Measurements from ENCODE around the gene HIPK1. TPM values are rescaled to one million over a fixed set of nuclear protein-coding genes. Genes with fewer than 3 reads are reported as not detected.

The HIPK1 gene
- polyA plus RNA-seq, 1 donor, result 27.3 TPM

DNA sequence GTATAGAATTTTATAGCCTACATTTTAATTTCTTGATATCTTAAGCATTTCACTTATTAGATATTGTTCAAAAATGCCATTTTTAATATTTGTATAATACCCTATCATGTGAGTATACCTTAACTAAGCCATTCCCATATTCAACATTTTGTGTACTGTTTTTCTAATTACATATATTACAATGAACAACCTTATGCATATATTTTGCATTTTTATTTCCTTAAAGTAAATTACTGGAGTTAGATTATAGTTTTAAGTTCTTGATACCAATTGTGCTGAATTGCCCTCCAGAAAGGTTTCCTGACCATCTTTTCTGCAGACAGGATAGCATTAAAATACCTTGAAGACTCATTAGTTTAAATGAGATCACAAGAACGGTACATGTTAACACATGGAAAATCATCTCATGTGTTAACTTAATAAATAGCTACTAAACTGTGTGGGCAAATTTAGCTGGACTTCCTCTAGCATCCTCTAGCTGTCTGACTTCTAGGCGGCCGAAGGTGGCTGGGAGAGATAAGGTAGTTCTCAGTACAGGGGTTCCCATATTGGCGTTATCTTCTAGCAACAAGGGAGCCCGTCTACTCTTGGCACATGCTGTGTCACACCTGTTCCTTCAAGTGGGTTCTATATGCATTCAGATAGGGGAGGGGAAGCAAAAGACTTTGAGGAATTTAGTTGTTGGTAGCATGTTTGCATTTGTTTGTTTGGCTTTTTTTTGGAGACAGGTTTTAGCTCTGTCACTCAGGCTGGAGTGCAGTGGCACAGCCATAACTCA lies 15.0 kb upstream of the HIPK1 start:
- no peak for DNase-seq

DNA sequence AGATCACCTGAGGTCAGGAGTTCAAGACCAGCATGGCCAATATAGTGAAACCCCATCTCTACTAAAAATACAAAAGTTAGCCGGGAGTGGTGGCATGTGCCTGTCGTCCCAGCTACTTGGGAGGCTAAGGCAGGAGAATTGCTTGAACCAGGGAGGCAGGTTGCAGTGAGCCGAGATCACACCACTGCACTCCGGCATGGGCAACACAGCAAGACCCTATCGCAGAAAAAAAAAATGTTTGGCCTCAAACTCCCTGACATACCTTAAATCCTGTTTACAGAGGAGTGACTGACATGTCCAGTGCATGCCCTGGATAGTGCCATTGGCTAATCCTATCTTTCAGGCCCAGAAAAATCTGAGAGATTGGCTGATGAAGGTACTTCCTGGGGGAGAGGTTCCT lies 12.2 kb upstream of the HIPK1 start:
- DNase-seq, result no peak

DNA sequence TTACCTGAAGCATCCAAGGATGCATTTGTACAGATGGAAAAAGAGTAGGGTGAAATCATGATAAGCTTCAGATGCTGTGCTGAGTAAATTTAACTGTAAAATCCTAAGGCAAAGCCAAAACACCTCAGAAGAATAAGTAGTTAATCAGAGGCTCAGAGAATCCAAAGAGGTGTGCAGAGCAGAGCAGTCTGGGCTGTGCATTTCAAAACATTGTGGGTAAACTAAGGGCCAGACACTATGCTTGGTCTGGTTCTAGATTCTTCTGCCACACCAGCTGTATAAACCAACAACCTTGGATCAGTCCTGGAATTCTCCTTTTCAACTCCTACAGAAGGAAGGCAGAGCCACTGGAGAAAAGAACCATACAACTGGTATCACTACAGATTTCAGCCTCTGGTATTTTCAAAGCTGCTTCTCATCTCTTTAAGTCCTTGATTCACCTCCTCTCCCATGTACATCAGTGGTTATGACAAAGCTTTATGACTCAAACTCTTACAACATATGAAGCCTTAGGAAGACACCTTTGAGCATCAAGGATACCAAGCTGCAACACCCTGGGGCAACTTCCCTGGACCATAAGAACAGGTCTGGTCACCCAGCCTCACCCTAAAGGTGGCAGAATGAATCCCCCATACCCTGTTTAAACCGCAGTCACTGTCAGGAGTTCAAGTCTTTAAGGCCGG lies 11.6 kb upstream of the HIPK1 start:
- no peak for DNase-seq

DNA sequence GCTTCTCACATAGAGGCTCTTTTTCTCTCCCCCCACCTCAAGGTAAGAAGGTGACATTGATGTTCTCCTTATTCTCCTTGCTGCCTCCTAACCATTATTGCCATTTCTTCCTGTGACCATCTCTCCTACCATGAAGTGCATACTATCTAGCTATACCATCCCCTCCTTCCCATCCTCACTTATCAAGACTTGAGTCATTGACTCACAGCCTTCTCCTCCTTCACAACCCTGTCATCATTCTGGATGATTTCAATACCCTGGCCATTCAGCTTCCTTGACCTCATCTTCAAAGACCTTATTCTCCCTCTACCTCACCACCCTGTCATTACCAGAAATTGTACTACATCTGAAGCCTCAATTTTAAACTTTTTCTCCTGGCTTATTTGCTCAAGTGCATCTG lies 10.9 kb upstream of the HIPK1 start:
- DNase-seq, result no peak

DNA sequence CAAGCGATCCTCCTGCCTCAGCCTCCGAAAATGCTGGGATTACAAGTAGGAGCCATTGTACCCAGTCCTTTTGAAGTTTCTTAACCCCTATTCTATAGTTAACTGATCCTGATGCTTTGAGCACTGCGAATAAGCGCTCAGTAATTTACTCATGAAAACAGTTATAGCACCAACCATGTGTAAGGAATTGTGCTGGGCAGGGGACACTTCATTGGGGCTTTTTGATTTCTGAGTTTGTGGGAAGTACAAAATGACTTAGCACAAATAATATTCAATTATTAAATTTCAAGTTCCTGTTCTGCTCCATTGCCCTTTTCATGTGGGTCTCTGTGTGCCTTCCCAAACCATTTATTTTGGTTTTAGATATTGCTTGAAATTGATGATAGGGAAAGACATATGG lies 6.2 kb upstream of the HIPK1 start:
- no peak for DNase-seq

DNA sequence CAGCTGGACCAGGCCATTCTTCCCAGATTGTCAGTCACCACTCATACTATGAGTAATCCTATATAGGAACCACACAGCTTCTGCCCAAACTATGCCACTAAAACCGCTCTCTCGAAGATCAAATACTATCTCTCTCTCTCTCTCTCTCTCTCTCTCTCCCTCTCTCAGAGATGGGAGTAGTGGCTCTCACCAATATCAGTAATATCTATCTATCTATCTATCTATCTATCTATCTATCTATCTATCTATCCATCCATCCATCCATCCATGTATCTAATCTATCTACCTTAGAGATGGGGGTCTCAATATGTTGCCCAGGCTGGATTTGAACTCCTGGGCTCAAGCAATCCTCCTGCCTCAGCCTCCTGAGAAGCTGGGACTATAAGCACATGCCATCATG lies 4.7 kb upstream of the HIPK1 start:
- DNase-seq, result no peak

DNA sequence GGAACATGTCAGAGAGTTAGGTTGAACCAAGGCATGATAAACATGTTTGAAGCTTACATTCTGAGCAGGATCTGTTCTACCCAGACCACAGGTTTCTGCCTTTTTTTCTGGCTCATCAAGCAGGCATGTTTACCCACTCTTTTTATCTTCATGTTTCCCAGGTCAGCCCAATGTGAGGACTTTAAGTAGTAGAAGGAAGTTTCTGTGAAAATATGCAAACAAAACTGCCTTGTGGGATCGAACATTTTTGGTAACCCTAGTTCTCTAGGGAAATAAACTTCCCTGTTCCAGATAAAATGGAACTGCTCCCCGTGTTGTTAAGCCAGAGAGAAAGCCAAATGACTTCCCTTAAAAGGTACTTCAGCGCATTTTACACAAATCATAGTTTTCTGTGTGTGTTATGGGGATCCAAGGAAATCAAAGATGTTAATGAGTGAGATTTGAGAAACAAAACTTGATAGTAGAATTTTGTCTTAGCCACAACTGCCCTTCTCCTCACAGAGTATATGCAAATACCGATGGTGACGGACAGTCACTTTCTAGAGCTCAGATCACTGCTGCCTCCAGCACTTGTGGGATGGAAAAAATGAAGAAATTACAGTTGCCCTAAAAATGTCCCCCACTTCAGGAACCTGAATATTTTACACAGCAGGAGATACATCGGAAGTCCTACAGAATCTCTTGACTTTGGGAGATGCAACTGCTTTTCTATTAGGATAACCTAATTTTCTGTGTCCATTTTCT lies 765 bp upstream of the HIPK1 start:
- peak; percentile 34 for DNase-seq

DNA sequence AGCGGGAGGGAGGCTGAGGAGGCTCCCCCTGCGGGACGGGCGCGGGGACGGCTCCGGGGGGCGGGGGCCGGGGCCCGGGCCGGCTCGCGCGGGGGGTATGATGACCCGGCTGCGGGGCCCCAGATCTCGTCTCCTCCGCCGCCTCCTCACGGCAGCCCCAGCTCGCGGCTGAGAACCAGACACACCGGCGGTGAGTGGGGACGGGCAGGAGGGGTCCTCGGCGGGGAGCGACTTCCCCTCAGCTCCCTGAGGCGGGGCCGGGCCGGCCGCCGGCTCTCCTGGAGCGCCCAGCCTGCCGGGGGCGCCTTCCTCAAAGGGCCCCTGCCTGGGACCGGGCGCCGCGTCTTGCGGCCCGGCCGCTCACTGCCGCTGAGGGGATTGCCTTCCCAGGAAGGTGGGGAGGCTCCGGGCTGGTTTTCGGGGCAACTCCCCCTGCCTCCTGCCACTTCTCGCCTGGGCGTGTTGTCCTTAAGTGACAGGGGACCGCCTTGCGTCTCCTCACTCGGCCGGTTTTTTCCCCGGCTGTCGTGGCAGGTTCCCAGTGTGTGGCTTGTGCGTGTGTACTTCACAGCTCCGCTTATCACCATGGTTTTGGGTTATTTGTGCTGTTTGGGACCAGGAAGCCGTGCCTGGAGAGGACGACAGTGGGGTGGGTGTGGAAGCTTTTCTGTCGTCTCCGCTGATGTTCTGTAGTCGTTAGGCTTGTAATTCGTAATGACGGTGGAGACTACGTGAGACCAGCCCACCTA lies 800 bp downstream of the HIPK1 start:
- DNase-seq, result peak; percentile 43

DNA sequence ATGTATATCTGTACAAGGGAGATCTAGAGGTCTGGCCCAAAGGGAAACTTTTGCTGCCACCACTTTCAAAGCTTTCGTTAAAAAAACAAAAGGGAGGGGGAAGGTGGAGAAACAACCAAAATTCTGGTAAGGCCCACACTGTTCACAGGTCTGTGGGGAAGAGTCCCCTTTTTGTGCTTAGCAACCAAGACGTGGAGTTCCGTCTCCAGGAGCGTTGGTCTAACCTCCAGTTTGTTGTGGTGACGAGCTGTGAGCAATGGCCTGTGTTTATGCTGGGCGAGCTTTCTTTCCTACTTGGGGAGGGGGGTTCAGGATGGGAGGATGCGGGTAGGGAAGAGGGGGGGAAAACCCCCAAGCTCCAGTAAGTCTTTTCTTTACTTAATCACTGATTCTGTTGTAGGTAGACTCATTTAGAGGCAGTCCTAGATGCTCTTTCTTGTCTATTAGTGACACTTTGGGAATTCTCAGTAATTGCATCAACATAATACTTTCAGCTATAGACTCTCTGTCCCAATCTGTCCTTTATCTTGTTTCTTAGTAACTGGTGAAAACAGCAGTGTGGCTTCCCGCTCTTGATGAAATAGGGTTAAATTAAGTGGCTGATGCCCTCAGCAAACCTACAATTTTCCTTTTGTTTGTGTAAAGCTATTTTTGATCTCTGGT lies 1.5 kb downstream of the HIPK1 start:
- peak; percentile 26 for DNase-seq

DNA sequence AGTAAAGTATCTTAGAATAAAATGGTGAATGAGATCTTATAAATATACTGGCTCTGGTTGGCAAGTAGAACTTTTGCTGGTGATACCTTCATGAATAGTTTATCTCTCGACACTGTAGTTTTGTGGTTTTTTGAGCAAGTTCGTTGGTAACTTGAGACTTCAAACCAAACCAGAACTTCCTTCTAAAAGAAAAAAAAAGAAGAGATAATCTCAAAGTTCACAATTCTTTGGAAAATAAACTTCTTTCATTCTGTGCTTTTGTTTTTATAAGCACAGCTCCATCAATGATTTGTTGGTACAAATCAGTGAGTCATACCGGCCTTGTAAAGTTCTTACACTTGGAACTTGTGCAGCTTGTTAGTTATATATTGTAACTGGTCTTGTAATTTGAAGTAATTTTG lies 2.3 kb downstream of the HIPK1 start:
- DNase-seq, result no peak

DNA sequence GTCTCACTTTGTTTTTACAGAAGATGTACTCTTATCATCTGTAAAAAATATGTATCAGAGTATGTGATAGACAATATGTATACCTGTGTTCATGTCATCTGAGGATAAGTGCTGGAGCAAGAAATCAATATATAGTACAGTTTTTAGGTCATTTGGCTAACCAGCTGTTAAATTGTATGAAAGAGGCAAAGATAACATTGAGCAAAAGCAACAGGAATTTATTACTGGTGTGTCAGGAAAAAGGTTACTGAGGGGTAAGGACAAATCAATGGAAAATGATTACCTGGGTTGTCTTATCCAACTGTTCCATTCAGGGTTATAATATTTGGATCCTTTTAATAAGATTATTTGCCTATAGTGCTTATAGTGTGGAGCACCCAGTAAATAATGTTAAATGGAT lies 4.9 kb downstream of the HIPK1 start:
- DNase-seq, result no peak

DNA sequence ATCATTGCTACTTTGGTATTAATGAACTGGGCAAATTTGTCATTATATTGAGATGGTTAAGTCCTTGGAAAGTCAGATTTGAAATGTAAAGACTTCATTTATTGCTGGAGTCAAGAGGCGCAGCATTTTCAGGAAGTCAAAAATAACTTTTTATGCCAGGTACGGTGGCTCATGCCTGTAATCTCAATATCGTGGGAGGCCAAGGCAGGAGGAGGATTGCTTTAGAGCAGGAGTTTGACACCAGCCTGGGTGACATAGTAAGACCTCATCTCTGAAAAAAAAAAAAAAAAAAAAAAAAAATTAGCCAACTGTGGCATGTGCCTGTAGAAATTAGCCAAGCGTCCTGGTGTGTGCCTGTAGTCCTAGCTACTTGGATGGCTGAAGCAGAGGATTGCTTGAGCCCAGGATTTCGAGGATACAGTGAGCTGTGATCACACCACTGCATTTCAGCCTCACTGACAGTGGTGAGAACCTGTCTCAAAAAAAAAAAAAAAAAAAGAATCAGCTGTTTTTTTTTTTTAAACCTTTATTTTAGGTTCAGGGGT lies 5.5 kb downstream of the HIPK1 start:
- DNase-seq, result no peak

DNA sequence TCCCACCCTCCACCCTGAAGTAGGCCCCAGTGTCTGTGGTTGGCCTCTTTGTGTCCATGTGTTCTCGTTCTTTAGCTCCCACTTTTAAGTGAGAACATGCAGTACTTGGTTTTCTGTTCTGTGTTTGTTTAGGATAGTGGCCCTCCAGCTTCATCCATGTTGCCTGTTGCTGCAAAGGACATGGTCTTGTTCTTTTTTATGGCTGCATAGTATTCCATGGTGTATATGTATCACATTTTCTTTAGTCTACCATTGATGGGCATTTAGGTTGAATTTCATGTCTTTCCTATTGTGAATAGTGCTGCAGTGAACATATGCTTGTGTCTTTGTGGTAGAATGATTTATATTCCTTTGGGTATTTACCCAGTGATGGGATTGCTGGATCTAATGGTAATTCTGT lies 6.1 kb downstream of the HIPK1 start:
- no peak for DNase-seq

DNA sequence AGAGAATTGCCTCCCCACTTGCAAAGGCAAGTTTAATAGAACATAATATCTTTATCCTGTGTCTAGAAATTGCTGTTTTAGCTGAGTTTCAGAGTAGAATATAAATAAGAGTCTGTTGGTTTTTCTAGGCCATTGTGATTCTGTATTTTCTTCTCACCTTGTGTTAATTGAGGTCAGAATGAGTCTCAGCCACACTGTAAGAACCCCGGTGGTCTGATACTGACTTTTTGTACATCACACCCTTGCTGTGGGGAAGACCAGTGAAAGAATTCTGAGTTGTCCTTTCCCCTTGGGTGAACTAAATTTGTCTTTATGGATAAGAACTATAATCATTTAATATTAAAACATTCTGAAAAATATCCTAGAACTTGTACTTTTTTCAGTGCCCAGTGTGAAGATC lies 6.8 kb downstream of the HIPK1 start:
- no peak for DNase-seq

DNA sequence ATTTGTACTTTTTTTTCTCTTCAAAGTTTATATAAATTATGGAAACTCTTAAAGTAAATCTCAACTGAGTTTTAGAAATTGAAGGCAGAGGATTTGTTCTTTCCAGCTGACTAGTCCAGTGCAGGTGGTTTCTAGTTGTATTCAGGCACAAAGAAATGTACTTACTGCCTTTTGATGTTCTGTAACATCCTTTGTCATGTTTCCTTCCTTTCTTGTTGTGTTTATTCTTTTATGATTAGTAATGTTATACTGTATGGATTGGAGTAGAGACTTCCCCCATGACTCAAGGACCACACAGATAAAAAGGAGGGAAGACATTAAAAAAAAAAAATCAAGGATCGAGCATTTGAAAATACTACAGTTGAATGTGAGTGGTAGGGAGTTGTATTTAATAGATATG lies 8.0 kb downstream of the HIPK1 start:
- no peak for DNase-seq

DNA sequence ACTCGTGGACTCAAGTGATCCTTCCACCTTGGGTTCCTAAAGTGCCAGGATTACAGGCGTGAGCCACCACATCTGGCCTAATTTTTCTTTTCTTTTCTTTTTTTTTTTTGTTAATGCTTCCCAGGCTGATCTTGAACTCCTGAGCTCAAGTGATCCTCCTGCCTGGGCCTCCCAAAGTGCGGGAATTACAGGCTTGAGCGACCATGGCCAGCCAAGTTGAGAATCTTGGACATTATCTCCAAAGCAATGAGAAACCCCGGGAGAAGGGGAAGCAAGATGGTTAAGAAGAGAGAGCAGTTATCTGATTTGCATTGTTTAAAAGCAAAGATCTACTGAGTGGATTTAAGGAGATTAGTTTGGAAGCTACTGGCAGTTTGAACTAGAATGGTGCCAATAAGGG lies 9.1 kb downstream of the HIPK1 start:
- no peak for DNase-seq

DNA sequence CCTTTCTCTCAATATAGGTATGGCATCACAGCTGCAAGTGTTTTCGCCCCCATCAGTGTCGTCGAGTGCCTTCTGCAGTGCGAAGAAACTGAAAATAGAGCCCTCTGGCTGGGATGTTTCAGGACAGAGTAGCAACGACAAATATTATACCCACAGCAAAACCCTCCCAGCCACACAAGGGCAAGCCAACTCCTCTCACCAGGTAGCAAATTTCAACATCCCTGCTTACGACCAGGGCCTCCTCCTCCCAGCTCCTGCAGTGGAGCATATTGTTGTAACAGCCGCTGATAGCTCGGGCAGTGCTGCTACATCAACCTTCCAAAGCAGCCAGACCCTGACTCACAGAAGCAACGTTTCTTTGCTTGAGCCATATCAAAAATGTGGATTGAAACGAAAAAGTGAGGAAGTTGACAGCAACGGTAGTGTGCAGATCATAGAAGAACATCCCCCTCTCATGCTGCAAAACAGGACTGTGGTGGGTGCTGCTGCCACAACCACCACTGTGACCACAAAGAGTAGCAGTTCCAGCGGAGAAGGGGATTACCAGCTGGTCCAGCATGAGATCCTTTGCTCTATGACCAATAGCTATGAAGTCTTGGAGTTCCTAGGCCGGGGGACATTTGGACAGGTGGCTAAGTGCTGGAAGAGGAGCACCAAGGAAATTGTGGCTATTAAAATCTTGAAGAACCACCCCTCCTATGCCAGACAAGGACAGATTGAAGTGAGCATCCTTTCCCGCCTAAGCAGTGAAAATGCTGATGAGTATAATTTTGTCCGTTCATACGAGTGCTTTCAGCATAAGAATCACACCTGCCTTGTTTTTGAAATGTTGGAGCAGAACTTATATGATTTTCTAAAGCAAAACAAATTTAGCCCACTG lies 11.5 kb downstream of the HIPK1 start:
- DNase-seq, result no peak

DNA sequence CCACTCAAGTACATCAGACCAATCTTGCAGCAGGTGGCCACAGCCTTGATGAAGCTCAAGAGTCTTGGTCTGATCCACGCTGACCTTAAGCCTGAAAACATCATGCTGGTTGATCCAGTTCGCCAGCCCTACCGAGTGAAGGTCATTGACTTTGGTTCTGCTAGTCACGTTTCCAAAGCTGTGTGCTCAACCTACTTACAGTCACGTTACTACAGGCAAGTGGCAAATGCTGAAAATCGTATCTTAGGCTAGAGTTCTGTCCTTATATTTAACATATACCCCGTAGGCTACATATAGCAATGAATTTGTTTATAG lies 12.1 kb downstream of the HIPK1 start:
- DNase-seq, result no peak

DNA sequence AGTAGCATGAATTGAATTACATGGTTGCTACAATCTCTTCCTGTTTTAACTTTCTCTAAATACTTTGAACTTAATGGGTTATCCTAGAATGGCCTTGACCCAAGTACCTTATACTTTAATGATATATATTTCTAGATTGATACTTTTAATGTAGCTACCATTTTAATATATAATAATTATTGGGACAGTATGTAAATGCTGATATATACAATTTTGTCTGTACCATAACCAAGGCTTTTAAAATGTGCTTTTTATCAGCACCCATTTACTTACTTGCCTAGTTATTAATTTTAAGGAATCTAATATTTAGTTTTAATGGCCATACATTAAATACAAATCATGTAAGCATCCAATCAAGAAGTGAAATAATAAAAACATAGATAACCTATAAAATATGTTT lies 13.4 kb downstream of the HIPK1 start:
- no peak for DNase-seq

DNA sequence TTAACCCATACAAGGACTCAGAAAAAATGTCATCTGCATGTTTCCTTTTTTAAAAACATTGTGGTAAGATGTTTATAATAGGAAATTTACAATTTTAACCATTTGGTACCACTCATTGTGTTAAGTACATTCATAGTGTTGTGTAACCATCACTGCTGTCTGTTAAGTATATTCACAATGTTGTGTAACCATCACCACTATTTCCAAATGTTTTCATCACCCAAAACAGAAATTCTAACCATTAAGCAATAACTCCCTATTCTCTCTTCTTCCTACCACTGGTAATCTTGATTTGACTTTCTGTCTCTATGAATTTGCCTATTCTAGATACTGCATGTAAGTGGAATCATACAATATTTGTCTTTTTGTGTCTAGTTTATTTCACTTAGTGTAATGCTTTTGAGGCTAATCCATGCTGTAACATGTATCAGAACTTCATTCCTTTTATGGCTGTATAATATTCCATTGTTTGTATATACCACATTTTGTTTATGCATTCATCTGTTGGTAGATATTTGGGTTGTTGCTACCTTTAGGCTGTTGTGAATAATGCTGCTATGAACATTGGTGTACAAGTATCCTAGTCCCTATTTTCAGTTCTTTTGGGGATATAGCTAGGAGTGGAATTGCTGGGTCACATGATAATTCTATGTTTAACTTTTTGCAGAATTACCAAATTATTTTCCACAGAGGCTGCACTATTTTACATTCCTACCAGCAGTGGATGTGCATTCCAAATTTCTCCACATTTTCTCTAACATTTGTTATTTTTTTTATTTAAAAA lies 14.1 kb downstream of the HIPK1 start:
- DNase-seq, result no peak
